ENCODE data around the gene KRTAP29-1.
A peak's percentile ranks its signal among the peaks of the same experiment; 100 is the strongest.

Gene KRTAP29-1

GRCh38 chr17:41327411-41328120 lies 24.9 kb upstream of the KRTAP29-1 start:
- DNase-seq = no peak

GRCh38 chr17:41326173-41327145 lies 23.8 kb upstream of the KRTAP29-1 start:
- DNase-seq = no peak

- DNase-seq = no peak
These were observed 23.0 kb upstream of the KRTAP29-1 start for GRCh38 chr17:41325611-41326010.

- DNase-seq = no peak
These were observed 22.5 kb upstream of the KRTAP29-1 start for GRCh38 chr17:41325126-41325525.

GRCh38 chr17:41324180-41325075 lies 21.8 kb upstream of the KRTAP29-1 start:
- DNase-seq = no peak

- no peak for DNase-seq
These were observed 20.5 kb upstream of the KRTAP29-1 start for GRCh38 chr17:41322903-41323895.

- DNase-seq = no peak
These were observed 19.6 kb upstream of the KRTAP29-1 start for GRCh38 chr17:41322094-41322902.

GRCh38 chr17:41318231-41318630 lies 15.6 kb upstream of the KRTAP29-1 start:
- DNase-seq = no peak

GRCh38 chr17:41315814-41316445 lies 13.3 kb upstream of the KRTAP29-1 start:
- no peak for DNase-seq

GRCh38 chr17:41315204-41315794 lies 12.6 kb upstream of the KRTAP29-1 start, which contains the start of gene KRTAP17-1:
TSS of gene KRTAP17-1 (minus strand) at chr17:41315710. CDS start at chr17:41315650, 60 bp downstream.
- DNase-seq = no peak

- DNase-seq = no peak
These were observed 8.5 kb upstream of the KRTAP29-1 start for GRCh38 chr17:41311111-41311510.

- DNase-seq = no peak
These were observed 6.3 kb upstream of the KRTAP29-1 start, which contains the start of gene KRTAP16-1 for GRCh38 chr17:41308918-41309359. TSS of gene KRTAP16-1 (minus strand) at chr17:41309309. CDS start at chr17:41309253, 56 bp downstream.

GRCh38 chr17:41308251-41308917 lies 5.7 kb upstream of the KRTAP29-1 start:
- DNase-seq = peak in 1 of 2 donors; percentile 38

GRCh38 chr17:41307647-41308046 lies 5.0 kb upstream of the KRTAP29-1 start:
- peak in 1 of 2 donors; percentile 9 for DNase-seq

GRCh38 chr17:41304091-41304490 lies 1.4 kb upstream of the KRTAP29-1 start:
- no peak for DNase-seq

- no peak for DNase-seq
These were observed 330 bp upstream of the KRTAP29-1 start for GRCh38 chr17:41302981-41303380.

GRCh38 chr17:41301204-41301790 lies 1.4 kb downstream of the KRTAP29-1 start:
- no peak for DNase-seq

GRCh38 chr17:41298458-41299135 lies 4.1 kb downstream of the KRTAP29-1 start:
- no peak for DNase-seq
